Endodermal cell (in vitro differentiated cells): ENCODE data around the gene AP1B1. TPM values are rescaled to one million over a fixed set of nuclear protein-coding genes. Genes with fewer than 3 reads are reported as not detected.

ENCODE experiments used
- DNase-seq: peaks from one replicate; pipeline ENCODE4 v3.0.0-alpha.2; 2017
- H3K27ac ChIP-seq: 2 replicates; pipeline ENCODE4 v1.5.1; 2013; ENCODE audit warnings: mild to moderate bottlenecking, low read depth, low read length, moderate library complexity
- H3K27me3 ChIP-seq: 2 replicates; pipeline ENCODE4 v1.6.1; 2013; ENCODE audit warnings: mild to moderate bottlenecking, low read length, moderate library complexity; ENCODE audit not compliant: insufficient read depth, control insufficient read depth, poor library complexity, severe bottlenecking
- H3K36me3 ChIP-seq: 2 replicates; pipeline ENCODE4 v1.7.0; 2013; ENCODE audit warnings: mild to moderate bottlenecking, low read length, moderate library complexity; ENCODE audit not compliant: control insufficient read depth, insufficient read depth
- H3K4me1 ChIP-seq: one replicate; pipeline ENCODE4 v1.7.0; 2013; ENCODE audit warnings: low read length; ENCODE audit not compliant: control insufficient read depth, insufficient read depth
- H3K4me3 ChIP-seq: 2 replicates; pipeline ENCODE4 v1.5.1; 2013; ENCODE audit warnings: mild to moderate bottlenecking, low read length, moderate library complexity
- H3K9ac ChIP-seq: 2 replicates; pipeline ENCODE4 v1.6.1; 2013; ENCODE audit warnings: mild to moderate bottlenecking, low read length, moderate library complexity; ENCODE audit not compliant: poor library complexity, severe bottlenecking; ENCODE audit errors: extremely low read depth
- H3K9me3 ChIP-seq: 2 replicates; pipeline ENCODE4 v1.6.1; 2013; ENCODE audit warnings: mild to moderate bottlenecking, low read length, moderate library complexity; ENCODE audit not compliant: control insufficient read depth
- H3K27ac Mint-ChIP-seq: 2 replicates; pipeline ENCODE4 v1.8.0; 2020; ENCODE audit warnings: mixed read lengths
- H3K27me3 Mint-ChIP-seq: 2 replicates; pipeline ENCODE4 v1.8.0; 2021; ENCODE audit warnings: mild to moderate bottlenecking, mixed read lengths; ENCODE audit not compliant: insufficient read depth
- H3K36me3 Mint-ChIP-seq: 2 replicates; pipeline ENCODE4 v1.8.0; 2020; ENCODE audit warnings: low read depth, mixed read lengths
- H3K4me1 Mint-ChIP-seq: 2 replicates; pipeline ENCODE4 v1.8.0; 2020; ENCODE audit warnings: mixed read lengths
- H3K4me3 Mint-ChIP-seq: 2 replicates; pipeline ENCODE4 v1.8.0; 2020; ENCODE audit warnings: mild to moderate bottlenecking, moderate library complexity, mixed read lengths
- H3K9me3 Mint-ChIP-seq: 2 replicates; pipeline ENCODE4 v1.8.0; 2020; ENCODE audit warnings: mild to moderate bottlenecking, mixed read lengths
- WGBS, 2 experiments: methylation state at CpG; one replicate each; pipeline versions ENCODE4 v1.1.5 to v1.1.7; 2013; ENCODE audit warnings: missing lambda C conversion rate in 2 of 2, mixed read lengths in 1 of 2; ENCODE audit not compliant: insufficient coverage in 1 of 2, insufficient read length in 1 of 2; 5-methylcytosine and 5-hydroxymethylcytosine counted together
- total RNA-seq, 2 donors: library from RNA; stranded (reverse); fragmentation: NEBNext Ultra II Directional in 1 of 2; extraction: Animal tissue kit (Norgen Biotek cat#: 25700) in 1 of 2; gene quantifications; 2 replicates in 1 of 2; 3 replicates in 1 of 2; pipeline ENCODE4 v1.2.1, GENCODE V29; 2021
- TF ChIP-seq, protein P1 (sequence below): fragments of 200-600 bp; sonication (generic); conservative IDR thresholded peaks from 2 replicates; pipeline ENCODE4 v1.5.0; 2021; ENCODE audit warnings: antibody characterized with exemption, mild to moderate bottlenecking

The AP1B1 gene
- total RNA-seq, 2 donors from 2014 or later = 64.9 to 76.6 TPM

GRCh38 chr22:29351891-29352290 lies 36.5 kb downstream of the AP1B1 start:
- H3K9me3 Mint-ChIP-seq = no peaks in the 10 kb centered on the region
- TF ChIP-seq, protein P1, sequence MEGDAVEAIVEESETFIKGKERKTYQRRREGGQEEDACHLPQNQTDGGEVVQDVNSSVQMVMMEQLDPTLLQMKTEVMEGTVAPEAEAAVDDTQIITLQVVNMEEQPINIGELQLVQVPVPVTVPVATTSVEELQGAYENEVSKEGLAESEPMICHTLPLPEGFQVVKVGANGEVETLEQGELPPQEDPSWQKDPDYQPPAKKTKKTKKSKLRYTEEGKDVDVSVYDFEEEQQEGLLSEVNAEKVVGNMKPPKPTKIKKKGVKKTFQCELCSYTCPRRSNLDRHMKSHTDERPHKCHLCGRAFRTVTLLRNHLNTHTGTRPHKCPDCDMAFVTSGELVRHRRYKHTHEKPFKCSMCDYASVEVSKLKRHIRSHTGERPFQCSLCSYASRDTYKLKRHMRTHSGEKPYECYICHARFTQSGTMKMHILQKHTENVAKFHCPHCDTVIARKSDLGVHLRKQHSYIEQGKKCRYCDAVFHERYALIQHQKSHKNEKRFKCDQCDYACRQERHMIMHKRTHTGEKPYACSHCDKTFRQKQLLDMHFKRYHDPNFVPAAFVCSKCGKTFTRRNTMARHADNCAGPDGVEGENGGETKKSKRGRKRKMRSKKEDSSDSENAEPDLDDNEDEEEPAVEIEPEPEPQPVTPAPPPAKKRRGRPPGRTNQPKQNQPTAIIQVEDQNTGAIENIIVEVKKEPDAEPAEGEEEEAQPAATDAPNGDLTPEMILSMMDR = no peak
- peaks cover 59% of the 10 kb centered on the region for H3K36me3 Mint-ChIP-seq
- Histone ChIP-seq H3K36me3 (peaks cover 90% of the 10 kb centered on the region), H3K4me3 (no peak overlapping the region), H3K4me1 (no peaks in the 10 kb centered on the region), H3K9me3 (no peaks in the 10 kb centered on the region), H3K27ac (no peak overlapping the region), H3K9ac (no peak overlapping the region), H3K27me3 (no peaks in the 10 kb centered on the region)
- no peak for DNase-seq
- H3K4me1 Mint-ChIP-seq = no peaks in the 10 kb centered on the region
- 92 to 95% methylated on average over 7 to 9 of the region's 9 CpGs for WGBS, 2 experiments
- H3K27me3 Mint-ChIP-seq = no peaks in the 10 kb centered on the region
- H3K4me3 Mint-ChIP-seq = no peak overlapping the region
- H3K27ac Mint-ChIP-seq = no peak overlapping the region

- Histone ChIP-seq H3K9me3 (no peaks in the 10 kb centered on the region), H3K27ac (no peak overlapping the region), H3K27me3 (no peaks in the 10 kb centered on the region), H3K4me3 (no peak overlapping the region), H3K4me1 (no peaks in the 10 kb centered on the region), H3K36me3 (peaks cover 87% of the 10 kb centered on the region), H3K9ac (no peak overlapping the region)
- peaks cover 65% of the 10 kb centered on the region for H3K36me3 Mint-ChIP-seq
- H3K4me1 Mint-ChIP-seq = no peaks in the 10 kb centered on the region
- DNase-seq = no peak
- 96 to 100% methylated on average over 5 to 6 of the region's 6 CpGs for WGBS, 2 experiments
- H3K27me3 Mint-ChIP-seq = no peaks in the 10 kb centered on the region
- TF ChIP-seq, protein P1 = no peak
- H3K9me3 Mint-ChIP-seq = no peaks in the 10 kb centered on the region
- no peak overlapping the region for H3K27ac Mint-ChIP-seq
- H3K4me3 Mint-ChIP-seq = no peak overlapping the region
These were observed 37.3 kb downstream of the AP1B1 start for GRCh38 chr22:29351042-29351441.

- Mint-ChIP-seq H3K36me3 (peaks cover 66% of the 10 kb centered on the region), H3K4me3 (no peak overlapping the region), H3K9me3 (no peaks in the 10 kb centered on the region), H3K27ac (no peak overlapping the region), H3K4me1 (no peaks in the 10 kb centered on the region), H3K27me3 (no peaks in the 10 kb centered on the region)
- Histone ChIP-seq H3K9ac (no peak overlapping the region), H3K4me3 (no peak overlapping the region), H3K9me3 (no peaks in the 10 kb centered on the region), H3K27me3 (no peaks in the 10 kb centered on the region), H3K4me1 (no peaks in the 10 kb centered on the region), H3K27ac (no peak overlapping the region), H3K36me3 (peaks cover 76% of the 10 kb centered on the region)
- WGBS, 2 experiments = 93 to 96% methylated on average over 16 to 18 of the region's 18 CpGs
- TF ChIP-seq, protein P1 = no peak
- no peak for DNase-seq
These were observed 39.4 kb downstream of the AP1B1 start for GRCh38 chr22:29348956-29349355.
